ENCODE measurements around the gene FCSK. TPM values are rescaled to one million over a fixed set of nuclear protein-coding genes. Genes with fewer than 3 reads are reported as not detected.
"Not testable (repeated sequence)": the region's sequence is repeated elsewhere in the genome, so short reads cannot be mapped to it uniquely, and the experiment has no call there.

Gene FCSK
- total RNA-seq, 2 experiments from 2014 or later: 21.8 to 25.4 TPM

GRCh38 chr16:70523743-70524398 lies 69.5 kb downstream of the FCSK start, which contains the start of gene SF3B3:
Gene SF3B3, plus strand, starts transcription at chr16:70523816. Its CDS starts 2,841 bp downstream, at chr16:70526657.
- DNase-seq (peak in 9 of 14 experiments; percentile 57 to 77 (median 68)), ATAC-seq (ENCODE audit: poor library complexity) (peak; percentile 65)
- H3K9me3 Mint-ChIP-seq: no peaks in the 10 kb centered on the region
- H3K36me3 Mint-ChIP-seq (ENCODE audit: low read depth): peaks cover 76% of the 10 kb centered on the region
- Histone ChIP-seq H3K27me3 (ENCODE audit: control insufficient read depth in 1 of 2, insufficient read depth in 2 of 2, low read length in 2 of 2) (no peaks in the 10 kb centered on the region), H3K36me3 (ENCODE audit: insufficient read depth, low read length) (peaks cover 25% of the 10 kb centered on the region), H3K27ac (ENCODE audit: low read depth in 1 of 2, low read length in 2 of 2) (peak within 1 kb of the TSS; percentile 94 to 96), H3K4me1 (ENCODE audit: insufficient read depth, low read length) (peaks cover 62% of the 10 kb centered on the region), H3K4me3 (ENCODE audit: low read length) (peak within 1 kb of the TSS; percentile 96), H3K9me3 (ENCODE audit: control insufficient read depth in 1 of 2, insufficient read depth in 1 of 2, low read length in 2 of 2) (no peaks in the 10 kb centered on the region)
- H3K27me3 Mint-ChIP-seq: no peaks in the 10 kb centered on the region
- peak within 1 kb of the TSS; percentile 97 for H3K27ac Mint-ChIP-seq
- ChIA-PET CTCF (interaction anchor here (1.4 to 1.9 kb wide), 2 partner anchors 15 kb away, joined by 5 to 8 read pairs; no protein-coding TSS in a partner anchor), POLR2A (interaction anchor here (0.9 to 2.6 kb wide), 15 partner anchors 15 to 272 kb away, joined by 3 to 30 read pairs (median 7); partner anchors contain the start of genes AARS1, DDX19A, DDX19B and EXOSC6)
- intact Hi-C loops (cut with DNase I, micrococcal nuclease): loop anchor here (1.0 to 10.0 kb wide), 11 partner anchors 72 to 1989 kb away; partner anchors contain the start of genes DDX19A (in 2 of the 2), COG8 (in 1 of the 2), DHODH (in 1 of the 2) and EXOSC6 (in 1 of the 2)
- H3K4me1 Mint-ChIP-seq (ENCODE audit: low read depth): peaks cover 64% of the 10 kb centered on the region
- peak within 1 kb of the TSS; percentile 95 for H3K4me3 Mint-ChIP-seq
- TF ChIP-seq CTCF (IDR thresholded peaks at IDR 0.05): no peak

GRCh38 chr16:70524399-70524825 lies 70.0 kb downstream of the FCSK start:
- H3K27ac Mint-ChIP-seq: peak overlapping the region; percentile 97
- H3K36me3 Mint-ChIP-seq (ENCODE audit: low read depth): peaks cover 80% of the 10 kb centered on the region
- H3K4me1 Mint-ChIP-seq (ENCODE audit: low read depth): peaks cover 70% of the 10 kb centered on the region

GRCh38 chr16:70526403-70526802 lies 72.0 kb downstream of the FCSK start:
- intact Hi-C loops (cut with DNase I, micrococcal nuclease): loop anchor here (10.0 kb wide), 4 partner anchors 182 to 1992 kb away; partner anchors contain the start of genes COG8 (in 1 of the 2), DDX19A (in 1 of the 2), NIP7 (in 1 of the 2) and PDF (in 1 of the 2)
- Mint-ChIP-seq H3K27ac (peak overlapping the region; percentile 97), H3K9me3 (no peaks in the 10 kb centered on the region), H3K27me3 (no peaks in the 10 kb centered on the region), H3K36me3 (ENCODE audit: low read depth) (peaks cover 82% of the 10 kb centered on the region), H3K4me1 (ENCODE audit: low read depth) (peaks cover 61% of the 10 kb centered on the region), H3K4me3 (peak overlapping the region; percentile 47)
- ChIA-PET POLR2A (no interaction called here), CTCF (no interaction called here)
- peaks cover 53% of the 10 kb centered on the region for H3K4me1 ChIP-seq (ENCODE audit: insufficient read depth, low read length)
- H3K27ac ChIP-seq (ENCODE audit: low read depth in 1 of 2, low read length in 2 of 2): no peak overlapping the region
- DNase-seq: no peak
- ATAC-seq (ENCODE audit: poor library complexity): no peak
- H3K36me3 ChIP-seq (ENCODE audit: insufficient read depth, low read length): peaks cover 44% of the 10 kb centered on the region
- H3K27me3 ChIP-seq (ENCODE audit: control insufficient read depth in 1 of 2, insufficient read depth in 2 of 2, low read length in 2 of 2): no peaks in the 10 kb centered on the region
- no peak overlapping the region for H3K4me3 ChIP-seq (ENCODE audit: low read length)
- no peaks in the 10 kb centered on the region for H3K9me3 ChIP-seq (ENCODE audit: control insufficient read depth in 1 of 2, insufficient read depth in 1 of 2, low read length in 2 of 2)
- TF ChIP-seq CTCF (IDR thresholded peaks at IDR 0.05): no peak

More at GRCh38 chr16:70524399-70524825, 70.0 kb downstream of the FCSK start:
- H3K27me3 Mint-ChIP-seq; H3K9me3 ChIP-seq (ENCODE audit: control insufficient read depth in 1 of 2, insufficient read depth in 1 of 2, low read length in 2 of 2); H3K9me3 Mint-ChIP-seq; H3K27me3 ChIP-seq (ENCODE audit: control insufficient read depth in 1 of 2, insufficient read depth in 2 of 2, low read length in 2 of 2): not testable (repeated sequence)
- ChIA-PET CTCF (interaction anchor here (1.9 kb wide), 1 partner anchor 15 kb away, joined by 8 read pairs; no protein-coding TSS in a partner anchor), POLR2A (interaction anchor here (1.0 to 2.6 kb wide), 11 partner anchors 9 to 272 kb away, joined by 3 to 27 read pairs (median 4); partner anchors contain the start of genes AARS1, DDX19A and DDX19B)
- Histone ChIP-seq H3K27ac (ENCODE audit: low read depth in 1 of 2, low read length in 2 of 2) (peak overlapping the region; percentile 94 to 96), H3K4me3 (ENCODE audit: low read length) (peak overlapping the region; percentile 96), H3K4me1 (ENCODE audit: insufficient read depth, low read length) (peaks cover 65% of the 10 kb centered on the region), H3K36me3 (ENCODE audit: insufficient read depth, low read length) (peaks cover 29% of the 10 kb centered on the region)
- H3K4me3 Mint-ChIP-seq: peak overlapping the region; percentile 95
- ATAC-seq (ENCODE audit: poor library complexity) (peak; percentile 36), DNase-seq (peak in 10 of 14 experiments; percentile 7 to 71 (median 34))
- intact Hi-C loops (cut with DNase I, micrococcal nuclease): loop anchor here (1.0 to 10.0 kb wide), 9 partner anchors 72 to 1990 kb away; partner anchors contain the start of genes COG8 (in 1 of the 2), DDX19A (in 1 of the 2), DHODH (in 1 of the 2) and EXOSC6 (in 1 of the 2)

All from CD4-positive, alpha-beta T cell (primary cell).